Skeletal muscle cell (primary cell): ENCODE measurements around the gene PDLIM5.

Source experiments
- DNase-seq: peaks from one replicate; pipeline ENCODE4 v3.0.0-alpha.2; 2010; ENCODE audit warnings: low read depth
- H3K4me3 ChIP-seq: 2 replicates; pipeline ENCODE4 v1.5.1; 2011; ENCODE audit warnings: low read depth, mild to moderate bottlenecking, control low read depth, low read length, moderate library complexity

PDLIM5 gene

DNA sequence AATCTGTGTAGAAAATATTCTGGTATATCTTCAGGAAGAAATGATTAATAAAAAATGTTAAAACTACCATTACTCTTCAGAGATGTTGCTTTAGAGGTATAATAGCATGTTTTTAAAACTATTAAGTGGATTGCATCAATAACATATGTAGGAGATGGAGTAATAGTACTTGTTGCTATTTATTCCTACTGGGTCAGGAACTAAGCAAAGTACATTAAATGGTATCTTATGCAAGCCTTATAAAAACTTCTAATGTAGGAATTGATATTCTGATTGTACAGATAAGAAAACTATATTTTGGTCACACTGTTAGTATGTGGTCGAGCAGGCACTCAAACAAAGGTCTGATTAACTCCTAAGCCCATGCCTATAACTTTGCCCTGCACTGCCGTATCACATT lies 31.4 kb upstream of the PDLIM5 start:
- DNase-seq, result no peak
- no peak overlapping the region for H3K4me3 ChIP-seq

DNA sequence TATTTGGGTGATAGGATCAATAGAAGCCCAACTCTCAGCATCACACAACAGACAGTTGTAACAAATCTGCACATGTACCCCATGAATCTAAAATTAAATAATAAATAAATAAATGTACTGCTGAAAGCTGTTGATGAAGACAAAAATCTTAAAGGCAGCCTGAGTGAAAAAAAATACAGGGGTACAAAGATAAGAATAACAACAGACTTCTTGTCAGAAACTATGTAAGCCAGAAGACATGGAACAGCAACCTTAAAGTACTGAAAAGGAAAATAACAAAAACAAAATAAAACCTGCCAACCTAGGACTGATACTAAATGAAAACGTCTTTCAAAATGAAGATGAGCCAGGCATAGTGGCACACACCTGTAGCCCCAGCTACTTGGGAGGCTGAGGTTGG lies 25.0 kb upstream of the PDLIM5 start:
- no peak for DNase-seq
- H3K4me3 ChIP-seq, result no peak overlapping the region

DNA sequence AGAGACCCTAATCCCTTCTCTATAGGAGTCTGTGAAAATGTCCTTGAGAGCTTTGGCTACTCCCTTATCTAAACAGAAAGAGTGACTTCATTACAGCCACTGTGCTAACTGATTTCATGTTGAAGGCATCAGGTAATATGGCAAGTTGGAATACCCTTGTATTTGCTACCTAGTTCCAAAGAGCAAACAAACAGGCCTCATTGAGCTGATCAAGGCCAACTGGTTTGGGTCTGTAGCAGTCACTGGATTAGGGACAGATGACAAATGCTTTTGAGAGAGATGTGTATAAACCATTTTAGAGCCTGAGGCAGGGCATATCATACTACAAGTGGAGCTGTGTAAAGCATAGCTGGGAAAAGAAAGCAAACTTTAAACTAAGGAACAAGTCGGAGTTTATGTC lies 22.9 kb upstream of the PDLIM5 start:
- no peak overlapping the region for H3K4me3 ChIP-seq
- no peak for DNase-seq

DNA sequence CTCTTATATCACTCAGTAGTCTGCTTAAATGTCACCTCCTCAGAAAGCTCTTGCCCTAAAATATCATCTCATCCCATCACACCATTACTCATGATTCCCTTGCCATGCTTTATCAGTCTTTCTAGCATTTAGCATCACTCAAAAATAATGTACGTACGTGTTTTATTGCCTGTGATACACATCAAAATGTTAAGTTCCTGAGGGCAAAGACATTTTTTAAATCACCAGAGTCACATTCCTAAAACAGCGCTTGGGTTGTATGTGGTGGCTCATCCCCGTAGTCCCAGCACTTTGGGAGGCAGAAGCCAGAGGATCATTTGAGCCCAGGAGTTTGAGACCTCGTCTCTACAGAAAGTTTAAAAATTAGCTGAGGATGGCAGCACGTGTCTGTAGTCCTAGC lies 21.3 kb upstream of the PDLIM5 start:
- no peak for DNase-seq

DNA sequence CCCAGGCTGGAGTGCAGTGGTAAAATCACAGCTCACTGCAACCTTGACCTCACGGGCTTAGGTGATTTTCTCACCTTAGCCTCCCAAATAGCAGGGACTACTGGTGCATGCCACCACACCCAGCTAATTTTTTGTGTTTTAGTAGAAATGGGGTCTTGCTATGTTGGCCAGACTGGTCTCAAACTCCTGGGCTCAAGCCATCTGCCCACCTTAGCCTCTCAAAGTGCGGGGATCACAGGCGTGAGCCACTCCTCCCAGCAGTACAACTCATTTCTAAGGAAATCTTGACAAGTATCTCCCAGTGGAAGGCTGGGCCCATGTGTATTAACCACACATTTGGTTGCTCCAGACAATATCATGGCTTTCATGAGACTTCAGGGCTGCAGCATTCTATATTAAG lies 20.4 kb upstream of the PDLIM5 start:
- DNase-seq, result no peak
- H3K4me3 ChIP-seq, result no peak overlapping the region

More for the DNA sequence above, 21.3 kb upstream of the PDLIM5 start:
- no peak overlapping the region for H3K4me3 ChIP-seq

DNA sequence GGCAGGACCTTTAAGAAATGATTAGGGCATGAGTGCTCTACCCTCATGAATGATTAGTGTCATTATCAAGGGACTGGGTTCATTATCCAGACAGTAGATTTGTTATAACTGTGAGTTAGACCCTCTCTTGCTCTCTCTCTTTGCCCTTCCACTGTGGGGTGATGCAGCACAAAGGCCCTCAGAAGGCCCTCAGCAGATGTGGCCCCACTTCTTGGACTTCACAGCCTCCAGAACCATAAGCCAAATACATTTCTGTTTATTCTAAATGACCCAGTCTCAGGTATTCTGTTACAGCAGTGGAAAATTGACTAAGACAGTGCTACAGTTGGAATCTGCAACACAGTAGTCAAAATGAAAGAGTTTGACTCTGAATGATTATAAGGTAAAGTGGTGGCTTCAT lies 17.2 kb upstream of the PDLIM5 start:
- H3K4me3 ChIP-seq, result no peak overlapping the region
- no peak for DNase-seq

DNA sequence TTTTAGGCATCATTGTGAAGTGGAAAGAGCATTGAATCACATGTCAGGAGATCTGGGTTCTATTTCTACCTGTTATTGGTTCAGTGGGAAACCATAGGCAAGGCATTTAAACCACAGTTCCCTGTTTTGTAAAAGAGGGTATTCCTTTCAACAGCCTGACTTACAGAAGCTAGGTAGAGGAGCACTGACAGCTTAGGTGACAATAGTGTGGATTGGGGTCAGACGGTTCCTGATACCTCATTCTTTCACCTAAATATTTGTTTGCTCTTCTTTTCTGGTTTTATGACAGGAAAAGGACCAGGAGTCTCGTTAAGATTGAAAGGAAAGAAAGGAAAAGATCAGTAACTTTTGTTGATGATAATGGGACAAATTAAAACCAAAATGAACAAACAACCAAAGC lies 15.9 kb upstream of the PDLIM5 start:
- no peak overlapping the region for H3K4me3 ChIP-seq
- no peak for DNase-seq

DNA sequence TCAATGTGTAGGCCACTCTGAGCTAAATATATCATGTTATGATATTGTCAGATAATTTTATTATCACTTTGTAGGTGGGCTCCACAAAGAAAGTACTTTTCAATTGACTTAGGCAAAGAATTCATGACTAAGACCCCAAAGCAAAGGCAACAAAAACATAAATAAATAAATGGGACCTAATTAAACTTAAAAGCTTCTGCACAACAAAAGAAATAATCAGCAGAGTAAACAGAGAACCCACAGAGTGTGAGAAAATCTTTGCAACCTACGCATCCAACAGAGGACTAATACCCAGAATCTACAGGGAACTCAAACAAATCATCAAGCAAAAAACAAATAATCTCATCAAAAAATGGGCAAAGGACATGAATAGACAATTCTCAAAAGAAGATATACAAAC lies 15.2 kb upstream of the PDLIM5 start:
- no peak for DNase-seq
- H3K4me3 ChIP-seq, result no peak overlapping the region

DNA sequence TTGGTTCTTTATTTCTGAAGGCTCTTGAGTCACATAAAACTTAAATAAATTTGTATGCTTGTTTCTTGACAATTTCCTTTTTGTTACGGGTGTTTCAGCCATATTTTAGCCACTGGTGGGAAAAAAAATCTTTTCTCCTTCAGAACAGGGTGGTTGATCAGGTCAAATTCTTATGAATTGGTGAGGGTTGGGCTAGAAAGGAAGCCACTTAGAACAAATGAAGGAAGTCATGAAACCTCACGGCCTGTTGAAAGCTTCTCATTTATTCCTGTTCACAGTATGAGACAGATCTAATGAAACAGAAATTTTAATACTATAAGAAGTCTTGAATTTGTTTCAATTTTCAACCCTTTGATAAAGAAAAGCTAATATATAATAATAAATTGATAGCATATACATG lies 12.1 kb upstream of the PDLIM5 start:
- H3K4me3 ChIP-seq, result no peak overlapping the region
- no peak for DNase-seq

DNA sequence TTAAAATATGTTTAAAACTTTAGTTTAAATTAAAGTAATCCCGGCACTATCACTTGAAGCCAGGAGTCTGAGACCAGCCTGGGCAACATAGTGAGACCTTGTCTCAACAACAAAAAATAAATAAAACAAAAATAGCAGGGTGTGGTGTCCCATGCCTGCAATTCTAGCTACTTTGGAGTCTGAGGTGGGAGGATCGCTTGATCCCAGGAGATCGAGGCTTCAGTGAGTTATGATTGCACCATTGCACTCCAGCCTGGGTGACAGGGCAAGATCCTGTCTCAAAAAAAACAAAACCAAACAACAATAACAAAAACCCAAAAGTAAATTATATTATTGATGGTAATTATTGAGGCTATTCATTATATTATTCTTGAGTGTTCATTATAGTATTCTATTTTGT lies 9.9 kb upstream of the PDLIM5 start:
- no peak overlapping the region for H3K4me3 ChIP-seq
- DNase-seq, result no peak

DNA sequence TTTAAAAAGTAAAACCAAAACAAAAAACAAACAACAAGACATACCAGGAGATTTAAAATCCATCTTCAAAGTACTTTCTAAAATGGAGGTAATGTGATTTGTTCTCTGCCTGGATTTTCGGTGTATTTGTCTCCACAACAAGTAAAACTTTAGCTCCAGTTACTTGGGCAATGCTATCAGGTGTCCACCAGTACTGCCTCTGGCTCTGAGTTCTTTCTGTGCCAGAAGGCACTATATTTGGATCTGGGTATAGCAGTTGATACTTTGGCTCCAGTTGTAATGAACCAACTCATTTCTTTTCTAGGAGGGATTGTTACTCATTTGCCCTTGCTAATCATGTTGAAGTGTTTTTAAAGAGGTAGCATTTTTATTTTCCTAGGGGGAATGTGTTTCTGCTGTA lies 9.5 kb upstream of the PDLIM5 start:
- DNase-seq, result no peak

DNA sequence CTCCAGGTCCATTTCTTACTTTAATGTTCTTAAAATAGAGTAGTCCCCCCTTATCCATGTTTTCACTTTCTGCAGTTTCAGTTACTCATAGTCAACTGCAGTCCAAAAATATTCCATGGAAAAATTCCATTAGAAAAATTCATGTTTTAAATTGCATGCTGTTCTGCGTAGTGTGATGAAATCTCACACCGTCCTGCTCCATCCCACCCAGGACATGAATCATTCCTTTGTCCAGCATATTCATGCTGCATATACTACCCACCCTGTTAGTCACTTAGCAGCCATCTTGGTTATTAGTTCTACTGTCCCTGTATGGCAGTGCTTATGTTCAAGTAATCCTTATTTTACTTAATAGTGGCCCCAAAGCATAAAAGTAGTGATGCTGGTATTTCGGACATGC lies 5.4 kb upstream of the PDLIM5 start:
- peak; percentile 92 for DNase-seq
- H3K4me3 ChIP-seq, result no peak overlapping the region

More for the DNA sequence above, 9.5 kb upstream of the PDLIM5 start:
- H3K4me3 ChIP-seq, result no peak overlapping the region

DNA sequence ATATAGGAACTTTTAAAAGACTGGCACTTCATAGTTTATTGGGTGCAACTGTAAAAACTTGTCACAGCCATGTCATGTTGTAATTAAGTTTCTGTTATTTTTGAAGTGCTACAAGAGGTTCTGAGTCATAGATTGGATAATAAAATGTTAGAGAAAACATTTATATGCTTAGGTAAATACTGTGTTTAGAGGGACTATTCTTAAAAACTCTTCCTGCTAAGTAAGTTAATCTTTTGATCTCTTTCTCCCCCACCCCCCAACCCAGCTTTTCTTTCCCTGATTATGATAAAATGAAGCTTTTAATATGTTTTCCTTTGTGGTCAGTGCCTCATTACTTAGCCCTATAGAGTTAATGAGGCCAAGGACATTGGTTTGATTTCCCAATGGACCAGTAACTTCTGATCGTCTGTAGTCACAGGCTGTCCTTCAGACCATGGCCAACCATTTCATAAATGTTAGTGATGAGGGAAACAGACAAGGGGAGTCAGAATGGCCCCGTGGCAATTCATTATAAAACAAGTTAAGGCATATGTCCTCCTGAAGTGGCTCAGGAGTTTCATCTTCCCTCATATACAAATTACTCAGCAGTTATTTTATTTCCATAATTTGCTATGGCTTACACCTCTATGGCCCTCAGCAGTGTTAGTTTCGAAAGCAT lies 3.9 kb upstream of the PDLIM5 start:
- DNase-seq, result no peak
- no peak overlapping the region for H3K4me3 ChIP-seq

DNA sequence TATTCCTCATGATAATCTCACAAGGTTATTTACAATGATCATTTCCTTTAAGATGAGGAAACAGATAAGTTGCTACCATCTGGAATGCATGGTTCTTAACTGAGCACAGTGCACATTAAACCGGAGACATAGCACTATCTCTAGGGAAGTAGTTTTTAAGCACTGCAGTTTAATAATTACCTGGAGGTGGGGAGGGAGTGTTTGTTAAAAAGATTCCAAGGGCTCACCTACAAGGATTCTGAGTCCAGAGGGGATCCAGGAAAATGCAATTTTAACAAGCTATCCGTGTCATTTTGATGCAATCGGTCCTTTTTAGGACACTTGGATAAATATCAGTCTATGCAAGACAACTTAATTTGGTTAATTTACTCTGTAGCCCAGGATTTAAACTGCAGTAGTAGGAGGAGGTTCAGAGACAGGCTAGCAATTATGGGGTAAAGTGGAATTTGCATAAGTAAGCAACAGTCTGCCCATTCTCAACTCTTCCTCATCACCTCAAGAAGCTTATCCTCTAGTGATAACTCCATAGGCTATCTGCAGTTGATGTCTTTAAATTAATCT lies 2.8 kb upstream of the PDLIM5 start:
- no peak for DNase-seq
- H3K4me3 ChIP-seq, result no peak overlapping the region

DNA sequence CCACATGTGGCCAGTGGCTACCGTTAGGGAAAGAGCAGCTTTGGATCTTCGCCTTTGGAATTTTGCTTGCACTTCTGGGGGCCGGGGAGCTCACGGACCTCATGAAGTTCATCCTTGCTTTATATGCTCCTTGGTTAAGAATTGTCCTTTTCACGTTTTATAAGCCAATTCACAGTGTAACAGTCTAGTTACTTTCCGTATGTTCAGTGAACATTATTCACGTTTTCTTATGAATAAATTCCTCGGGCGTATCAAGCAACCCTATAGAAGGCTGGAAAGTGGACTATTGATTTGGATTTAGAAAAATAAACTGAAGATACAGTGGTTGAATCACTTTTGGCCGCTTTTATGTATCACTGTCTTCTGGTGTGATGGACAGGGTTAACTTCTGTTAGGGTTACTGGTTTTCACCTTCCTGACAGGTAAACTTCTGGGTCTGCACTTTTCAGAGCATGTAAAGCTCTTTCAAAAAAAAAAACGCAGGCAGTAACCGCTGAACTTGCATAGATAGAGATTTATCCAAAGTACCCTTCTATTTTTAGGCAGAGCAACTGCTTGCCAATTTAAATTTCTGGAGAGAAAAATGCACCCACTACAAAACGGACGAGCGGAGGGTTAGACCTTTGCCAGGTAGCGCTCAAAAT lies 569 bp upstream of the PDLIM5 start:
- peak overlapping the region; percentile 79 for H3K4me3 ChIP-seq
- no peak for DNase-seq

DNA sequence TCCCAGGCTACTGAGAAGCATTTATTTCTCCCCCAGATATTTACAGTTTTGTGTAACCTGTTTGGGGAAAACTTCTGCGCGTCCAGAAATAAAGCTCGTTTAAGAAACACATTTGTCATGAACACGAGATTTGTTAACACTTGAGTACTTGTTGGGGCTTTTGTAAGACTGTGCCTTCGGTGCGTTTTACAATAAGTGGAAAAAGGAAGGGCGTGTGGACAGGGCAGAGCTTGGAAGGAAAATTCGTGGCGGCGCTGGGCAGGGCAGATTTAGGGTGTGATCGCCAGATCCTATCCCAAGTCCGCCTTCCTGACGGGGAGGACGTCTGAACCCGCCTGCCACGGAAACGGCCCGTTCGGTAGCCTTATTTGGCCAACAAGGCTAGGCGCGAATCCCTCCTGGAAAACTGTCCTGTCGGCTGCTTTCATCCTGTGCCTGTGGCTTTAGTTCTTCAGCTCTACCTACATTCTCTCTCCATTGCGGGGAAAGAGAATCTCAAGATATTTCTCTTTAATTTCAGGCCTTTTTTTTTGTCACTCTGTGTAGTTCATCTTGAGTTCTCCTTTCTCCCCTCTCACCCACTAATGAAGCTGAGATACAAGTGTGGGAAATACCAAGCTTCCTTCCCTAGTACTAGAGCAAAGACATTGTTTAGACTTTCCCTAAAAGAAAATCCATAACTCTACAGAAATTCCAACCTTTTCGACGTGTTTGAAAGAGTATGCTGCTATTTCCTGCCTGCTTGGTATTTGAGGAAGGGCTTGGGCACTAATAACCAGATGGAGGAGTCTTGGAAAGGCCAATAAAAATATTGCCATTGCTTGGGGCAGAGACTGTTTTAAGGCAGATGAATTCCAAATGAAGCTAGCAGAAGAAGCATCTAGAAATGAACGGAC lies 982 bp downstream of the PDLIM5 start:
- H3K4me3 ChIP-seq, result peak overlapping the region; percentile 79
- peak; percentile 74 for DNase-seq

DNA sequence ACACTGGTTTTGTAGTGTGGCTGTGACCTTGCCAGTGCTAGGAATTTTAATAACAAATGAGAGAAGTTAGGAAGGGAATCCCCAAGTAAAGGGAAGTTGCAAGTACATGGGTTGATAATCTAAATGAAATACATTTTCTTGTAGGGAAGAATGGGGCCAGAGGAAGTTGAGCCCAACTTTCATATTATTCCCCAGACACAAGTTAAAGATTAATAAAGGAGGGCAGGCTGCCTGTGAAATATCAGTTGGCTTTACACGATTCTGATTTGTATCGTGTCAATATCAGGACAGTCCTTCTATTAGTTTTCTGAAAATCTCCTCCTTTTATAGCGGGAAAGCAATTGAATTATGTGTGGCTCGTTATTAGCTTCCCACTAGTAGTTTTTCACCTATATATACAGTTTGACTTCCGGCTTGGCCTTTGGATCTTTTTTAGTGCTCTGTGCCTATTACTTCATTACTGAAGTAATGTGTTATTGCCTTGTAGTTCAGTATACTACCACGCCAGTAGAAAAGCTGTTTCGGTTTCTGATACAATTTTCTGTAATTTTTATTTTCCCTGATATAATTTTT lies 1.7 kb downstream of the PDLIM5 start:
- DNase-seq, result no peak
- H3K4me3 ChIP-seq, result peak overlapping the region; percentile 79

DNA sequence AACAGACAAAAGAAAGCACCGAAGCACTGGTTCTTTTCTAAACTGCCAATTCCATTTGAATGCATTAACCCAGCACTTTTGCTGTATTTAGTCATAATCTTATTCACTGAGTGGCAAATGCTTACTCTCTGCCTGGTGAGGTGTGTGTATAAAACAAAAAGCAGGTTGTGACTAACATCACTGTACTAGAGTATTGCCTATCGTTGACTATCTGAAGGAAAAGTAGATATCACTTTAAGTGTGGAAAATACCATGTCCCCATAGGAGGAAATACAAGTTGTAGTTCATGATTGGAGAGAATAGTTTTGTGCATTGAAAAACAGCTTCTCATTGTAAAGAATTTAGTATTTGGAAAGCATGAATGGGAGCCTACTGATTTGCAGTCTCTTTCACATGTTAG lies 2.7 kb downstream of the PDLIM5 start:
- no peak for DNase-seq
- H3K4me3 ChIP-seq, result peak overlapping the region; percentile 79

DNA sequence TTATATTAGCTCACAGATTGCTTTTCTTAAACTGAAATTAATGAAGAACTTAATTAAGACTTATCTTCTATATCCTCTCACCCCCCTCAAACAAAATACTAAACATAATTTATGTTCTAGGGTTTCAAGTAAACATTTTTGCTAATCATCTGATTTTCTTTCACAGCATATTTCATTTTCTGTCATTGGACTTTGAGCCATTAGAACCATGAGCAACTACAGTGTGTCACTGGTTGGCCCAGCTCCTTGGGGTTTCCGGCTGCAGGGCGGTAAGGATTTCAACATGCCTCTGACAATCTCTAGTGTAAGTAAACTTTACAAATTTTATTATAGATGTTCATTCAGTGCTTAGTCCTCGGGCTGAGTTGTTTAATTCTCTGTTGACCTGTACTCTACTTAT lies 3.3 kb downstream of the PDLIM5 start:
- no peak overlapping the region for H3K4me3 ChIP-seq
- peak; percentile 57 for DNase-seq

DNA sequence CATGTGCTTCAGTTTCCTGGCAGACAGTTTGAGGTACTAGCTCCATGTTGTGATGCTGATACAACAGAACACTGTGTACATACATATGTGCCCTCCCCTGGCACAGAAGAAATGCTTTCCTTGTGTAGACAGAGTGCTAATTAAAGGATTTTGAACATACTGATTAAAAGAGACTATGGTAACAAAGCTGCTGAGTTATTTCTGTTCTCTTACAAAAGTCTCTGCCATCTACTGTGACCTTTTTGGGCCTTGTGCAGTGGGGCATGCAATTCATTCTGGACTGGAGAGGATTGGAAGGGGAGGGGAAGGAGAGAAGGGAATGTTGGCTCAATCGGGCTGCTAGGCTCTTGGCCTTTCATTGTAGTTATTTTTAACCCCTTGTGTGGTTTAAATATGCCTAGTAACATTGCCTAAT lies 6.0 kb downstream of the PDLIM5 start:
- DNase-seq, result no peak
- H3K4me3 ChIP-seq, result no peak overlapping the region
